Midbrain (tissue), 1 donor: ENCODE results near the gene GOLGA3.
"Not testable (repeated sequence)": the region's sequence is repeated elsewhere in the genome, so short reads cannot be mapped to it uniquely, and the experiment has no call there.

Source experiments
- DNase-seq: peaks from one replicate; lab custom pipeline; 2025; lab: John Stamatoyannopoulos, UW

The GOLGA3 gene, protein sequence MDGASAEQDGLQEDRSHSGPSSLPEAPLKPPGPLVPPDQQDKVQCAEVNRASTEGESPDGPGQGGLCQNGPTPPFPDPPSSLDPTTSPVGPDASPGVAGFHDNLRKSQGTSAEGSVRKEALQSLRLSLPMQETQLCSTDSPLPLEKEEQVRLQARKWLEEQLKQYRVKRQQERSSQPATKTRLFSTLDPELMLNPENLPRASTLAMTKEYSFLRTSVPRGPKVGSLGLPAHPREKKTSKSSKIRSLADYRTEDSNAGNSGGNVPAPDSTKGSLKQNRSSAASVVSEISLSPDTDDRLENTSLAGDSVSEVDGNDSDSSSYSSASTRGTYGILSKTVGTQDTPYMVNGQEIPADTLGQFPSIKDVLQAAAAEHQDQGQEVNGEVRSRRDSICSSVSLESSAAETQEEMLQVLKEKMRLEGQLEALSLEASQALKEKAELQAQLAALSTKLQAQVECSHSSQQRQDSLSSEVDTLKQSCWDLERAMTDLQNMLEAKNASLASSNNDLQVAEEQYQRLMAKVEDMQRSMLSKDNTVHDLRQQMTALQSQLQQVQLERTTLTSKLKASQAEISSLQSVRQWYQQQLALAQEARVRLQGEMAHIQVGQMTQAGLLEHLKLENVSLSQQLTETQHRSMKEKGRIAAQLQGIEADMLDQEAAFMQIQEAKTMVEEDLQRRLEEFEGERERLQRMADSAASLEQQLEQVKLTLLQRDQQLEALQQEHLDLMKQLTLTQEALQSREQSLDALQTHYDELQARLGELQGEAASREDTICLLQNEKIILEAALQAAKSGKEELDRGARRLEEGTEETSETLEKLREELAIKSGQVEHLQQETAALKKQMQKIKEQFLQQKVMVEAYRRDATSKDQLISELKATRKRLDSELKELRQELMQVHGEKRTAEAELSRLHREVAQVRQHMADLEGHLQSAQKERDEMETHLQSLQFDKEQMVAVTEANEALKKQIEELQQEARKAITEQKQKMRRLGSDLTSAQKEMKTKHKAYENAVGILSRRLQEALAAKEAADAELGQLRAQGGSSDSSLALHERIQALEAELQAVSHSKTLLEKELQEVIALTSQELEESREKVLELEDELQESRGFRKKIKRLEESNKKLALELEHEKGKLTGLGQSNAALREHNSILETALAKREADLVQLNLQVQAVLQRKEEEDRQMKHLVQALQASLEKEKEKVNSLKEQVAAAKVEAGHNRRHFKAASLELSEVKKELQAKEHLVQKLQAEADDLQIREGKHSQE (N-terminal part only)

DNA sequence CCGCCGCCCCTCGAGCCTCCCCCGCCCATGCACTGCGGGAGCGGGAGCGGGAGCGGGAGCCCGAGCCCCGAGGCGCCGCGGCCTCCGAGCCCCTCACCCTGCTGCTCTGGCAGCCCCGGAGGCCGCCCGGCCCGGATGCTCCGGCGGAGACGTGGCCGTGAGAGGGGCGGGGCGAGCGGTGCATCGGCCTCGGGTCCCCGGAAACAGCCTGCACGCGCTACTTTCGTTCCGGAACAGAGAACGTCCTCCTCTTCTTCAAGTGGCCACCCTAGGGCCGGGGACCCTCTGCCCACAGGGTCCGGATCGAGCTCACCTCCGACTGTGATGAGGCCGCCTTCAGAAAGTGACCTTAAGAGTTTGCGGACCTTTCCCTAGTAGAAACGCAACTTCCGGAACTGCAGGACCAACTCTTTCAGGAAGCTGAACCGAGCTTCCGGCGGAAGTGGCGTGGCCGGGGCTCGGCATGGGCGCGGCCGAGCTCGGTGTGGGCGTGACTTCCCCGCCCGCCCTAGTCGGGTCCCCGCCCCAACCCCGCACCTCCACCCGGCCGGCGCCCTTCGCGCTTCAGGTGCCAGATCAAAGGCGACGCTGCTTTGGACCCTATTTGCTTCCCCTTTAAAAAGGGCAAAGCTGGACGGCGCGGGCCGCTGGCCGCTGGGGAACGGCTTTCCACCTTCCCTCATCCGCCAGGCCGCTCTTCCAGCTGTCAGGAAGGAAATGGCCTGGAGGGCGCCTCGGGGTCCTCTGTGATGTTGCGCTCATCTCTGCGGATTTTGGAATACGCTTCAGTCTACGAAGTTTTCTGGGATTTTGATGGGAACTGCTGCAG is at the start of gene GOLGA3:
GOLGA3 (minus strand) TSS at position 164 of the 829 bp plus-strand sequence. CDS start 6,741 bp downstream, outside the sequence.
- DNase-seq: peak; percentile 95

DNA sequence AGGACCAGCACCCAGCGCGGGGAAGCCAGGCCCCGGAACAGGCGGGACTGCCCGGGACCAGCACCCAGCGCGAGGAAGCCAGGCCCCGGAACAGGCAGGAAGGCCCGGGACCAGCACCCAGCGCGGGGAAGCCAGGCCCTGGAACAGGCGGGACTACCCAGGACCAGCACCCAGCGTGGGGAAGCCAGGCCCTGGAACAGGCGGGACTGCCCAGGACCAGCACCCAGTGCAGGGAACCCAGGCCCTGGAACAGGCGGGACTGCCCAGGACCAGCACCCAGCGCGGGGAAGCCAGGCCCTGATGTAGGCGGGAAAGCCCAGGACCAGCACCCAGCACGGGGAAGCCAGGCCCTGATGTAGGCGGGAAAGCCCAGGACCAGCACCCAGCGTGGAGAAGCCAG is 46.0 kb upstream of the GOLGA3 start:
- not testable (repeated sequence) for DNase-seq

DNA sequence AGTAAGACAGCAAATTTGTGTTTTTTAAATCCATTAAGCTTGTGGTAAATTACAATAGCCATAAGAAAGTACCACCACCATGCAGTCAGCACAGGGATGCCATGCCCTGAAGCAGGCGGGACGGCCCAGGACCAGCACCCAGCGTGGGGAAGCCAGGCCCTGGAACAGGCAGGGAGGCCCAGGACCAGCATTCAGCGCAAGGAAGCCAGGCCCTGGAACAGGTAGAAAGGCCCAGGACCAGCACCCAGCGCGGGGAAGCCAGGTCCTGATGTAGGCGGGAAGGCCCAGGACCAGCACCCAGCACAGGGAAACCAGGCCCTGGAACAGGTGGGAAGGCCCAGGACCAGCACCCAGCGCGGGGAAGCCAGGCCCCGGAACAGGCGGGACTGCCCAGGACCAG is 45.5 kb upstream of the GOLGA3 start:
- DNase-seq: no peak

DNA sequence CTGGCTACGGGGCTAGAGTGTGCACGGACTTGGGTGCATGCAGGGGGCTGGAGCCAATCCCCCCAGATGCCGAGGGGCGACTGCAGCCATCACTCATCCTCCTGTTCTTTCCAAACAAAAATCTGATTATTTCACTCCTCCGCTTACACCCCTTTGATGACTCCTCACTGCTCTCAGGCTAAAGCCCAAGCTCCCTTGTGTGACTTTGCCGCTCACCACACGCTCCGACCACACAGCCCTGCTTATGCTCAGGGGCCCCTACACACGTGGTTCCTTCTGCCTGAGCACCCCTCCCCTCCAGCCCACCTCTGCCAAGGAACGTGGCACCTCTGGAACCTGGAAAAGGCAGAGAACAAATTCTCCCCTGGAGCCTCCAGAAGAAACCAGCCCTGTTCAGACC is 45.1 kb upstream of the GOLGA3 start:
- no peak for DNase-seq

DNA sequence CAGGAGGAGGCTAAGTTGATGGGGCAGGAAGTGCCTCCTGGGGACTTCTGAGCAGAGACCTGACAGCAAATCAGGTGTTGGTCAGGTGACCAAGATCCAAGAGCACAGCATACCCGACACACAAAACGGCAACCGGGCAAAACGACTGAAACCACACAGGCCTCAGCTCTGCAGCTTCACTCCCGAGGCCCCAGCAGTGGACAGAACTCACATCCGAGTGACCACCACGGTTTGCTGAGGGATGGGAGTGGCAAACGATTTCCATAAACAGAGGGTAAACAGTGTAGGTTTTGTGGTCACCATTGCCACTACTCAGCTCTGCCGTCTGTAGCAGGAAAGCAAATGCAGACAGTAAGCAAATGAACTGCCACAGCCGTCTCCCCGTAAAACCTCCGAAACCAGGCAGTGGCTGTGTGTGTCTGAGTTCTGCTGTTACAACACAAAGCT is 44.3 kb upstream of the GOLGA3 start:
- no peak for DNase-seq

DNA sequence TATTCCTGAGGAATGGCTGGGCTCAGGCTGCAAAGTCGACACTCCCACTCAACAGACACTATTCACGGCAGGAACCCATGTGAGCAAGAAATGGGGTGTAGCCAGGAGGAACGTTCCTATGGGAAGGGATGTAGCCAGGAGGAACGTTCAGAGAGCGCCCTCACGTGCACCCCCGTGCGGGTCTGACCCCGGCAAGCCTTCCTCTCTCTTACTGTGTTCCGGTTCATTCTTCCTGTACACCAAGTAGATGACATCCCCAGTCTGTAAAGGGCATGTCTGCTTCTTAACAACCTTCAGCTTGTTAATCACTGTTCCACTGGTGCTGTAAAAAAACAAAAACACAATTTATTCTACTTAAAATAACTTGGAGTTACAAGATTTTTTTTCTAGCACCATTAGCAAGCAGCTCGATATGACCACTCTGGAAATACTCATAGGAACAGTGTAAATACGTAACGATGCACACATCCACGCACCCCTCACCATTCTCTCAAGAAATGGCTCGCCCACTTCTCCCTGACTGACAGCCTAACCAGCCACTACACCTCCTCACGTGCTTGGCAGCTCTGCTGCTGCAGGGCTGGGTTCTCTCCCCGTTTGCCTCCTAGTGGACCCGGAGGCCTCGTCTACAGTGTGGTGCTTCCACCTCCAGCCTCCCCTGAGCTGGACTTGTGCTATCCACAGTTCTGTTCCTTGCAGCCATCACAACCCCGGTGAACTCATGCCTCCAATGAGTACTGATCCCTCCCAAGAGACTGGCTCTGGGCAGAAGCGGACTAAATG is 43.6 kb upstream of the GOLGA3 start:
- no peak for DNase-seq

DNA sequence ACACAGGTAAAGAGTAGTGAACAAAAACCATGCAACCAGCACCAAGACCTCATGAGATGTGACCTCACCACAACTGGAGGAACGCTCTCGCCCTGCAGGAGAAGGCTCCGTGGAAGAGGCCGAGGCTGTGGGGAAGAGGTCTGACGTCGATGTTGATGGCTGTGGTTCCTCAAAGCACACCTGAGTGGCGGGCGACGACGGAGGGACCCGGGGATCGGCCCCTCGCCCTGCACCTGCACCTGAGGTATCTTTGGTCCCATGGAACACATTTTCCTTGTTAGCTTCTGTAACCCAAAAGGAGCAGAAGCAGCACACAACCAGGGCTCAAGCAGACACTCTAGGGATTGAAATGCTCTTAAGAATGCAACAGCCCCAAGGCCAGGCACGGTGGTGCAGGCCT is 40.9 kb upstream of the GOLGA3 start:
- DNase-seq: no peak

DNA sequence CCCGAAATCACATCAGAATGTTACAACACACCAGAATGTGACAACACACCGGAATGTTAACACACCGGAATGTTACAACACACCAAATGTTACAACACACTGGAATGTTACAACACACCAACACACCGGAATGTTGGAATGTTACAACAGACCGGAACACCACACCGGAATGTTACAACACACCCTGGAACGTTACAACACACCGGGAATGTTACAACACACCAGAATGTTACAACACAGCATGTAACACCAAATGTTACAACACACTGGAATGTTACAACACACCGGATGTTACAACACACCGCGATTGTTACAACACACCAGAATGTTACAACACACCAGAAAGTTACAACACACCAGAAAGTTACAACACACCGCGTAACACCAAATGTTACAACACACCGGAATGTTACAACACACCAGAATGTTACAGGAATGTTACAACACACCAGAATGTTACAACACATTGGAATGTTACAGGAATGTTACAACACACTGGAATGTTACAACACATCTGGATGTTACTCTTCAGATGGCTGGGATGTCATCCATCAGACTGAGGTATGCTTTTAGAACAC is 37.7 kb upstream of the GOLGA3 start:
- no peak for DNase-seq

DNA sequence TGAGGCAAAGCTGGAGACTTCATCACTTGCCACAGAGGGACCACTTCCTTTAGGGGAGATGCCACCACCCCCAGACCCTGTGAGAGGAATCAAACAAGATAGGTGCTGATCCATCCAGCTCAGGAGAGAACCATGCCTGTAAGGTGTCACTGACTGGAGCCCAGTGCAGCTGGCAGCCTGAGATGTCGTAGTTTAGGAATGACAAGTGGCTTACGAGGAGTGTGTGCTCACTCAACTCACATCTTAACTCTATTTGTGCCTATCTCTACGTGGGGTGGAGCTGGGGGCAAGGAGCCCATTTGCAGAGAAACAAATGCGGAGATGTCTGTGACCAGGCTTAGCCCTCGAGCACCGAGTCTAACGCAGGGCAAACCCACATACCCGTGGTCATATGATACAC is 32.9 kb upstream of the GOLGA3 start:
- no peak for DNase-seq

DNA sequence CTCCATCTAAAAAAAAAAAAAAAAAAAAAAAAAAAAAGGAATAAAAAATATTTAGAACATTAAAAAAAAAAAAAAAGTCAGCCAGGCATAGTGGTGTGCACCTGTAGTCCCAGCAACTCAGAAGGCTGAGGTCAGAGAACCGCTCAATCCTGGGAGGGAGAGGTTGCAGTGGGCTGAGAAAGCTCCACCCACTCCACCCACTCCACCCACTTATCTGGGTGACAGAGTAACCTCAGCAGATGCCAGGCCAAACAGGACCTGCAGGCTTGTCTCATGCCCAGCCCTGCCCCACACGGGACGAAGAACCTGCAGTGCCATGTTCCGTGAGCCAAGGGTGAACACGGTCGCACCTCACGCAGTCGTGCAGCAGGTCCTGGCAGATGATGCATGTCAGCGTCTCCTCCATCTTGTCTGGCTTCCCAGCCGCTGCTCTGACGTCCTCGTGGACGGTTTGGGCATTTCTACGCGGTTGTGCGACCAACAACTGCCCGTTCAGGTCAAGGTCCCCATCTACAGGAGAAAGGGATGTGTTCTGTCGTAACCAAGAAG is 30.1 kb upstream of the GOLGA3 start:
- no peak for DNase-seq

DNA sequence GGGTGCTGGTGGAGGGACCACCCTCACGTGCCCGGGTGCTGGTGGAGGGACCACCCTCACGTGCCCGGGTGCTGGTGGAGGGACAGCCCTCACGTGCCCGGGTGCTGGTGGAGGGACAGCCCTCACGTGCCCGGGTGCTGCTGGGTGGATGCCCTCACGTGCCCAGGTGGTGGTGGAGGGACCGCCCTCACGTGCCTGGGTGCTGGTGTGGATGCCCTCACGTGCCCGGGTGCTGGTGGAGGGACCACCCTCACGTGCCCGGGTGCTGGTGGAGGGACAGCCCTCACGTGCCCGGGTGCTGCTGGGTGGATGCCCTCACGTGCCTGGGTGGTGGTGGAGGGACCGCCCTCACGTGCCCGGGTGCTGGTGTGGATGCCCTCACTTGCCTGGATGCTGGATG is 28.4 kb upstream of the GOLGA3 start:
- not testable (repeated sequence) for DNase-seq

DNA sequence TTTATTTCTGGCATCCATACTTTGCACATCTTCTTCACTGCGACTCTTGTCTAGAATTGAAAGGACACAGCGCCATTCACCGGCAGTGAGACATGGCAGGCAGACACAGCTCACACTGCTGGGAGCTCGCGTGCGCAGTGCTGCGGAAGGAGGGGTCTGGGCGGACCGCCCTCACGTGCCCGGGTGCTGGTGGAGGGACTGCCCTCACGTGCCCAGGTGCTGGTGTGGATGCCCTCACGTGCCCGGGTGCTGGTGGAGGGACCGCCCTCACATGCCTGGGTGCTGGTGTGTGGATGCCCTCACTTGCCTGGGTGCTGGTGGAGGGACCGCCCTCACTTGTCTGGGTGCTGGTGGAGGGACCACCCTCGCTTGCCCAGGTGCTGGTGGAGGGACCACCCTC is 27.9 kb upstream of the GOLGA3 start:
- DNase-seq: no peak

DNA sequence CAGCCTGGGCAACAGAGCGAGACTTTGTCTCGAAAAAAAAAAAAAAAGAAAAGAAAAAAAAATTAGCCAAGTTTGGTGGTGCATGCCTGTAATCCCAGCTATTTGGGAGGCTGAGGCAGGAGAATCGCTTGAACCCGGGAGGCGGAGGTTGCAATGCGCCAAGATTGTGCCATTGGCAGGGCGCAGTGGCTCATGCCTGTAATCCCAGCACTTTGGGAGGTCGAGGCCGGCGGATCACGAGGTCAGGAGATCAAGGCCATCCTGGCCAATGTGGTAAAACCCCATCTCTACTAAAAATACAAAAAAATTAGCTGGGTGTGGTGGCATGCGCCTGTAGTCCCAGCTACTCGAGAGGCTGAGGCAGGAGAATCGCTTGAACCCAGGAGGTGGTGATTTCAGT is 26.5 kb upstream of the GOLGA3 start:
- not testable (repeated sequence) for DNase-seq

DNA sequence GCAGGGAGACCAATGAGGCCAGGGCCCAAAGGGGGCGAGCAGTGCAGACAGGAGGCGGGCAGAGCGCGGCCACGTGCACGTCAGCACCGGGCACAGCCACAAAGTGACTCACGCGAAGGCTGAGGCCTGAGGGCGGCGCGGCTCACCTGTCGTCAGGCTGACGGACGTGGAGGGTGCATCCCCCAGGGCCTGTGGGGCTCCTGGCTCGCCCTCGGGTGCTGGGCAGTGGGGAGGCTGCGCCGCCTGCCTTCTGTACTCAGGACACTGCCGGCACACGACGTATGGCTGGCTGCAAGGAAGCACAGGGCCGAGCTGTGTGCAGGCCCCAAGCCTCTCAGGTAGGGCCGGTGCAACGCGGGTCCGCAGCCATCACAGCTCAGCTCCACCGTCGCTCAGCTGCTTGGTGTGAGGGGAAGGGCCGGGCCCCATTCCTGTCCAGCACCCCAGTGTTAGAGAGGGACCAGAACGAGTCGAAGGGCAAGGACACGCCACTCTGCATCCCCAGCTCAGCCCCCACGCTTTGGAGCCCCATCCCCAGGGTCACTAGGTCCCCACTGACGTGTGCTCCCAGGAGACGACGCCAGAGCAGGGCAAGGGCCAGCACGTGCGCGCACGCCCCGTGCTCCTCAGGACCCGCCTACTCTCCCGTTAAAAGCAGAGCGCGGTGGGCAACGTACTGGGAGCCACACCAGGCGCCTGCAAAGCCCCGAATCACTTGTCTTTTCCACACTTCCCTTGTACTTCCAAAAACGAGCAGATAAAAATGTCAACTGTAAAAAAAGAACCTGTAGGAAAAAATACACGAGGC is 24.8 kb upstream of the GOLGA3 start:
- no peak for DNase-seq

DNA sequence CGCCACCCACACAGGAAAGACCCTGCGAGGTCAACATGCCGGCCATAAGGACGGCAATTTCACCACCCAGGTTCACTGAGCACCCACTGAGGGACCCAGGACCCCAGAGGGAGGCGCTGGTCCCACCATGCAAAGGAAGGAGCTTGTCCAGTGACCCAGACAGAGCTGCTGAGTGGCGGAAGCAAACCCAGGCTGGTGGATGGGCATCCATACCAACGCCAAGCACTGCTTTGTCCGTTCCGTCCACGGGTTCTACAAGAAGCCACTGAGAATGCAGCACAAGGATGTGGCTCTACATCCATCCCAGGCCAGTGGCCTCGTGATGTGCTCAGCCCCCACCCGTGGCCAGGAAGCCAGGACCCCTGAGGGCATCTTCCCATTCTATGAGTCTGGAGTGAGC is 23.8 kb upstream of the GOLGA3 start:
- DNase-seq: no peak

DNA sequence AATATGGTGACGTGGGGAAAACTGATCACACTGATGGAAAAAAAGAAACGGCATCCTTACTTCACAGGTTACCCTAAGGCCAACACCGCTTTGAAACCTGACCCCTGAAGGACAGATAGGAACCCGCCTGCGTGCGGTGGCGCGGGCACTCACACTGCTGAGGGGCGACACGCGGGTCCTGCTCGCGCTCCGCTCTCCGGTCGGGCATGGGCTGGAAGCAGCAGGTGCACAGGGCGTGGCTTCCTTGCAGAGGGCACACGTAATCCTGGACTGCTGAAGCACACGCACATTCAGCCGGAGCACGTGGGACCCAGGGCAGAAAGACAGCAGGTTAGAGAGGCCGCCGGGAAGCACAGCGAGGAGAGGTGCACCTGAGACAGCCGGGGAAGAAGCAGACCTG is 22.8 kb upstream of the GOLGA3 start:
- DNase-seq: no peak

DNA sequence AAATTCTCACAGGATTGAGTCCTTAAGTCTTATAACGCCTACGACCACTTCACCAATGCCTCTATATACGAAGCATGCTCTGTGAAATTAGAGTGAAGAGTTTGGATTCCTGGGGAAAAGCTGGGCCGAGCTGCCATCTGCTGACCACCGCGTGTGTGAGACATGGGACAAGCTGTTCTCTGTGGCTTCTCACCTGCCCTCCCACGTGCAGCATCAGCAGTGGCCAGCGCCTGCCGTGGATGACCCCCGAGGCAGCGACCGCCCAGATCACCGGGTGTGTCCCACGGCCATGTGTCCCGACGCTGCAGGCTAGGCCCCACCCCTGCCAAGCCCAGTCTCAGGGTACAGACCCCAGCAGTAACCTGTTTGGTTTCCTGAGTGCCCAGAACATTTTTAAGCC is 21.6 kb upstream of the GOLGA3 start:
- no peak for DNase-seq

DNA sequence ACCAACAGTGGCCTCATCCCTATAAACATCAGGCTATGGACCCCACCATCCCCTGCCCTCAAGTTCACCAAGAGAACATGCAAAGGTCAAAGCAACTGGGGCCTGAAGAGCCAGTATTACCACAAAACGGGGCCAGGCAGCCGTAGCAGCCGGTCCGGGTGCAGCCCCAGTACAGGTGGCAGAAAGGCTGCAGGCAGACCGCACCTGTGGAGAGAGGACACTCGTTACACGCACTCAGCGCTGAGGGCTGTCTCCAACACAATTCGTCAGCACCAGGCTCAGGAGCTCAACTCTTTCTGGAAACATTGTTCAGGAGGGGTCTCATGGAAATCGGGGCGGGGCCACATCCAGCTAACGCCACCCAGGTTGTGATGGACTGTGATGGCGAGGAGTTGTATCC is 19.9 kb upstream of the GOLGA3 start:
- no peak for DNase-seq
